ENCODE data around the gene OR13C3. TPM values are rescaled to one million over a fixed set of nuclear protein-coding genes. Genes with fewer than 3 reads are reported as not detected.

Gene OR13C3
- total and polyA plus RNA-seq, 2 donors = not detected

Other genes starting within 250 kb of the OR13C3 start
- not detected for gene OR13F1, start 32.6 kb downstream of the OR13C3 start, total RNA-seq
- gene OR13F1, start 32.6 kb downstream of the OR13C3 start, polyA plus RNA-seq = not detected
- not detected for gene OR13C4, start 9.6 kb downstream of the OR13C3 start, total RNA-seq
- not detected for gene OR13C4, start 9.6 kb downstream of the OR13C3 start, polyA plus RNA-seq
- gene OR13C8, start 32.3 kb upstream of the OR13C3 start, total RNA-seq = not detected
- 0.02 TPM for gene OR13C8, start 32.3 kb upstream of the OR13C3 start, polyA plus RNA-seq
- not detected for gene OR13C5, start 62.6 kb upstream of the OR13C3 start, total RNA-seq
- not detected for gene OR13C5, start 62.6 kb upstream of the OR13C3 start, polyA plus RNA-seq
- not detected for gene OR13C2, start 68.8 kb upstream of the OR13C3 start, total RNA-seq
- not detected for gene OR13C2, start 68.8 kb upstream of the OR13C3 start, polyA plus RNA-seq
- not detected for gene OR13C9, start 81.3 kb upstream of the OR13C3 start, total RNA-seq
- gene OR13C9, start 81.3 kb upstream of the OR13C3 start, polyA plus RNA-seq = not detected
- not detected for gene OR13D1, start 157.7 kb upstream of the OR13C3 start, total RNA-seq
- not detected for gene OR13D1, start 157.7 kb upstream of the OR13C3 start, polyA plus RNA-seq
- gene NIPSNAP3A, start 210.8 kb upstream of the OR13C3 start, total RNA-seq = 40.9 TPM
- 25.1 TPM for gene NIPSNAP3A, start 210.8 kb upstream of the OR13C3 start, polyA plus RNA-seq
- 2.4 TPM for gene NIPSNAP3B, start 227.3 kb upstream of the OR13C3 start, total RNA-seq
- gene NIPSNAP3B, start 227.3 kb upstream of the OR13C3 start, polyA plus RNA-seq = 2.9 TPM

All from thymus (tissue), 2 donors.